Stimulated activated CD4-positive, alpha-beta T cell treated with anti-CD3 and anti-CD28 coated beads, Interleukin-2, amount 100 ng/mL, for 48 hours (primary cell): ENCODE results near the gene HERC4.
"Not testable (repeated sequence)": the region's sequence is repeated elsewhere in the genome, so short reads cannot be mapped to it uniquely, and the experiment has no call there.

Source experiments
- DNase-seq, 2 donors: peaks; one replicate each; pipeline ENCODE4 v3.0.0-alpha.2; 2020

Gene HERC4

GRCh38 chr10:67955614-67956013 is 119.5 kb downstream of the HERC4 start:
- no peak for DNase-seq

GRCh38 chr10:67943917-67944316 is 131.2 kb downstream of the HERC4 start:
- no peak for DNase-seq

- DNase-seq = no peak
Observed at GRCh38 chr10:67936416-67936815, 138.7 kb downstream of the HERC4 start.

GRCh38 chr10:67935223-67935622 is 139.9 kb downstream of the HERC4 start:
- no peak for DNase-seq

- DNase-seq = no peak
Observed at GRCh38 chr10:67934336-67934735, 140.7 kb downstream of the HERC4 start.

- no peak for DNase-seq
Observed at GRCh38 chr10:67933199-67933598, 141.9 kb downstream of the HERC4 start.

- no peak for DNase-seq
Observed at GRCh38 chr10:67926951-67927350, 148.1 kb downstream of the HERC4 start.

- no peak for DNase-seq
Observed at GRCh38 chr10:67925449-67926005, 149.6 kb downstream of the HERC4 start.

- DNase-seq = no peak
Observed at GRCh38 chr10:67924136-67924535, 150.9 kb downstream of the HERC4 start.

- no peak for DNase-seq
Observed at GRCh38 chr10:67923551-67923950, 151.5 kb downstream of the HERC4 start.

- DNase-seq = no peak
Observed at GRCh38 chr10:67921065-67921464, 154.0 kb downstream of the HERC4 start.

- no peak for DNase-seq
Observed at GRCh38 chr10:67917679-67918078, 157.4 kb downstream of the HERC4 start.

GRCh38 chr10:67917169-67917568 is 157.9 kb downstream of the HERC4 start:
- DNase-seq = no peak

GRCh38 chr10:67914777-67915340 is 160.2 kb downstream of the HERC4 start:
- no peak for DNase-seq

GRCh38 chr10:67912331-67912946 is 162.6 kb downstream of the HERC4 start:
- no peak for DNase-seq

GRCh38 chr10:67903581-67903980 is 171.5 kb downstream of the HERC4 start:
- no peak for DNase-seq

GRCh38 chr10:67893637-67894036 is 181.4 kb downstream of the HERC4 start:
- DNase-seq = no peak

- DNase-seq = peak; percentile 66
Observed at GRCh38 chr10:67884842-67885670, 190.0 kb downstream of the HERC4 start.

- DNase-seq = peak; percentile 81 to 87
Observed at GRCh38 chr10:67884313-67884841, 190.7 kb downstream of the HERC4 start, which contains the start of gene SIRT1. Gene SIRT1 (plus strand): TSS chr10:67884656. CDS start chr10:67884722, 66 bp downstream.

- peak in 1 of 2 donors; percentile 3 for DNase-seq
Observed at GRCh38 chr10:67883710-67884312, 191.3 kb downstream of the HERC4 start.

- no peak for DNase-seq
Observed at GRCh38 chr10:67878133-67878532, 196.9 kb downstream of the HERC4 start.

GRCh38 chr10:67877421-67877820 is 197.7 kb downstream of the HERC4 start:
- DNase-seq = not testable (repeated sequence)
